ENCODE results near the gene AMH. TPM values are rescaled to one million over a fixed set of nuclear protein-coding genes. Genes with fewer than 3 reads are reported as not detected.

Gene AMH
- total and polyA plus RNA-seq, 2 experiments from 2014 or later = 1.9 to 6.8 TPM

GRCh38 chr19:2268861-2269243 lies 19.7 kb downstream of the AMH start (continued):
- TF ChIP-seq ZNF462 (CRISPR knock-in tag; IDR thresholded peaks at IDR 0.05) (no peak), NANOG (IDR thresholded peaks at IDR 0.05; ENCODE audit: borderline replicate concordance) (no peak), ZNF331 (CRISPR knock-in tag; IDR thresholded peaks at IDR 0.05; ENCODE audit: low read depth) (no peak), STAT1 (IDR thresholded peaks at IDR 0.05; ENCODE audit: unreplicated experiment) (no peak), ZNF114 (CRISPR knock-in tag; IDR thresholded peaks at IDR 0.05) (no peak), EZH2 (IDR thresholded peaks at IDR 0.05; ENCODE audit: low read depth, unreplicated experiment) (no peak)
- TF ChIP-seq, protein P1, sequence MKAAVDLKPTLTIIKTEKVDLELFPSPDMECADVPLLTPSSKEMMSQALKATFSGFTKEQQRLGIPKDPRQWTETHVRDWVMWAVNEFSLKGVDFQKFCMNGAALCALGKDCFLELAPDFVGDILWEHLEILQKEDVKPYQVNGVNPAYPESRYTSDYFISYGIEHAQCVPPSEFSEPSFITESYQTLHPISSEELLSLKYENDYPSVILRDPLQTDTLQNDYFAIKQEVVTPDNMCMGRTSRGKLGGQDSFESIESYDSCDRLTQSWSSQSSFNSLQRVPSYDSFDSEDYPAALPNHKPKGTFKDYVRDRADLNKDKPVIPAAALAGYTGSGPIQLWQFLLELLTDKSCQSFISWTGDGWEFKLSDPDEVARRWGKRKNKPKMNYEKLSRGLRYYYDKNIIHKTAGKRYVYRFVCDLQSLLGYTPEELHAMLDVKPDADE (IDR thresholded peaks at IDR 0.05) = no peak

Data from GM23338 (cell line).